ENCODE data around the gene IL17REL.

GRCh38 chr22:49966774-49967705, 45.5 kb downstream of the IL17REL start:
- TF ChIP-seq, protein P1, sequence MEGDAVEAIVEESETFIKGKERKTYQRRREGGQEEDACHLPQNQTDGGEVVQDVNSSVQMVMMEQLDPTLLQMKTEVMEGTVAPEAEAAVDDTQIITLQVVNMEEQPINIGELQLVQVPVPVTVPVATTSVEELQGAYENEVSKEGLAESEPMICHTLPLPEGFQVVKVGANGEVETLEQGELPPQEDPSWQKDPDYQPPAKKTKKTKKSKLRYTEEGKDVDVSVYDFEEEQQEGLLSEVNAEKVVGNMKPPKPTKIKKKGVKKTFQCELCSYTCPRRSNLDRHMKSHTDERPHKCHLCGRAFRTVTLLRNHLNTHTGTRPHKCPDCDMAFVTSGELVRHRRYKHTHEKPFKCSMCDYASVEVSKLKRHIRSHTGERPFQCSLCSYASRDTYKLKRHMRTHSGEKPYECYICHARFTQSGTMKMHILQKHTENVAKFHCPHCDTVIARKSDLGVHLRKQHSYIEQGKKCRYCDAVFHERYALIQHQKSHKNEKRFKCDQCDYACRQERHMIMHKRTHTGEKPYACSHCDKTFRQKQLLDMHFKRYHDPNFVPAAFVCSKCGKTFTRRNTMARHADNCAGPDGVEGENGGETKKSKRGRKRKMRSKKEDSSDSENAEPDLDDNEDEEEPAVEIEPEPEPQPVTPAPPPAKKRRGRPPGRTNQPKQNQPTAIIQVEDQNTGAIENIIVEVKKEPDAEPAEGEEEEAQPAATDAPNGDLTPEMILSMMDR (IDR thresholded peaks at IDR 0.05): no peak
- no peak for TF ChIP-seq POLR2A (IDR thresholded peaks at IDR 0.05)

All from lower leg skin (tissue), 3 donors.